K562 (cell line): ENCODE measurements around the gene OAT. TPM values are rescaled to one million over a fixed set of nuclear protein-coding genes. Genes with fewer than 3 reads are reported as not detected.

Experiments
- ATAC-seq: fragments of 200-7000 bp; cut with Tn5 transposase; 3 replicates; pipeline ENCODE4 v1.9.1; 2020; ENCODE audit warnings: moderate library complexity
- BruUV-seq: library from RNA; stranded (reverse); fragments of 400-500 nt; replicated peaks from 2 replicates; lab custom pipeline; 2021; lab: Mats Ljungman, UMichigan
- CTCF ChIA-PET: fragments of 300-600 bp; formaldehyde crosslinking; extraction: SDS; loops from one replicate; lab custom pipeline; 2021; ENCODE audit warnings: low intra/inter-chr PET ratio; lab: Yijun Ruan, JAX
- POLR2A ChIA-PET: fragments of 300-600, 350-650 bp; sonication (Branson Sonifier 250); formaldehyde crosslinking; extraction: SDS; loops from one replicate; lab custom pipeline; 2021; ENCODE audit warnings: antibody characterized with exemption, inconsistent platforms; lab: Yijun Ruan, JAX
- DNase-seq, 4 experiments: peaks; one replicate each; pipeline versions ENCODE4 v3.0.0 to v3.0.0-alpha.2; 2011 to 2018; ENCODE audit warnings: low spot score in 3 of 4, mixed read lengths in 3 of 4; ENCODE audit errors: extremely low read depth in 1 of 4
- FAIRE-seq: peaks from 2 replicates; lab custom pipeline; 2011; peaks lifted over from hg19 to GRCh38; lab: Jason Lieb, UNC
- H2AFZ ChIP-seq: 2 replicates; pipeline ENCODE4 v1.6.0; 2011; ENCODE audit warnings: low read depth, low read length, control low read depth, inconsistent platforms
- H3K27ac ChIP-seq: fragments of 200-600 bp; 3 replicates; pipeline ENCODE4 v1.8.0; 2011; ENCODE audit warnings: low read depth, mild to moderate bottlenecking, control low read depth, inconsistent platforms, low read length, moderate library complexity, mixed read lengths; ENCODE audit errors: extremely low read depth
- H3K27me3 ChIP-seq, 2 experiments: fragments of 300-600 bp in 1 of 2; 2 replicates in 1 of 2; 3 replicates in 1 of 2; pipeline versions ENCODE4 v1.6.0 to v1.8.0; 2011; ENCODE audit warnings: inconsistent platforms in 2 of 2, low read length in 2 of 2, mild to moderate bottlenecking in 1 of 2, mixed read lengths in 1 of 2, moderate library complexity in 1 of 2; ENCODE audit not compliant: control insufficient read depth in 2 of 2, insufficient read depth in 2 of 2
- H3K36me3 ChIP-seq: fragments of 300-600 bp; 3 replicates; pipeline ENCODE4 v1.8.0; 2011; ENCODE audit warnings: mild to moderate bottlenecking, low read length, inconsistent platforms; ENCODE audit not compliant: control insufficient read depth, insufficient read depth
- H3K4me1 ChIP-seq, 2 experiments: fragments of 200-600 bp in 1 of 2; replicated peaks in 1 of 2; 2 replicates in 1 of 2; 3 replicates in 1 of 2; pipeline versions ENCODE4 v1.5.1 to v1.8.0; 2011; ENCODE audit warnings: inconsistent platforms in 2 of 2, low read length in 2 of 2, mild to moderate bottlenecking in 1 of 2, mixed read lengths in 1 of 2, moderate library complexity in 1 of 2; ENCODE audit not compliant: control insufficient read depth in 2 of 2, insufficient read depth in 2 of 2
- H3K4me2 ChIP-seq: 2 replicates; pipeline ENCODE4 v1.6.1; 2011; ENCODE audit warnings: low read length, control low read depth, inconsistent platforms, mixed read lengths; ENCODE audit not compliant: insufficient read depth
- H3K4me3 ChIP-seq: fragments of 200-600 bp; sonication (generic), shearing (Covaris generic); 2 replicates; pipeline ENCODE4 v1.5.1; 2016; ENCODE audit warnings: control low read depth, inconsistent platforms
- H3K79me2 ChIP-seq: fragments of 200-600 bp; 3 replicates; pipeline ENCODE4 v1.8.0; 2011; ENCODE audit warnings: low read length, inconsistent platforms; ENCODE audit not compliant: control insufficient read depth, insufficient read depth
- H3K9ac ChIP-seq, 2 experiments: 2 replicates each; pipeline versions ENCODE4 v1.6.0 to v1.6.1; 2011; ENCODE audit warnings: low read depth in 2 of 2, low read length in 2 of 2, control low read depth in 1 of 2, inconsistent platforms in 1 of 2, mild to moderate bottlenecking in 1 of 2, mixed read lengths in 1 of 2; ENCODE audit not compliant: insufficient read depth in 1 of 2
- H3K9me1 ChIP-seq: one replicate; pipeline ENCODE4 v1.6.0; 2011; ENCODE audit warnings: inconsistent platforms, mild to moderate bottlenecking, low read length, moderate library complexity; ENCODE audit not compliant: control insufficient read depth, insufficient read depth
- H3K9me3 ChIP-seq: replicated peaks from 2 replicates; pipeline ENCODE4 v1.5.1; 2011; ENCODE audit warnings: low read depth, low read length, inconsistent platforms; ENCODE audit not compliant: control insufficient read depth, insufficient read depth
- H4K20me1 ChIP-seq: replicated peaks from 2 replicates; pipeline ENCODE4 v1.6.1; 2011; ENCODE audit warnings: low read length, inconsistent platforms, mixed read lengths; ENCODE audit not compliant: control insufficient read depth, insufficient read depth
- CHAMP1 ChIP-seq: fragments of 450-650 bp; IDR thresholded peaks from 2 replicates; pipeline ENCODE4 v1.6.1; 2016; ENCODE audit warnings: mild to moderate bottlenecking
- ETV5 ChIP-seq: sonication (generic); formaldehyde crosslinking; IDR thresholded peaks from 2 replicates; pipeline ENCODE4 v1.4.0; 2020; ENCODE audit warnings: low read depth, mild to moderate bottlenecking, missing genetic modification reagents
- HMG20B ChIP-seq: fragments of 250-450 bp; sonication (Bioruptor Pico); IDR thresholded peaks from 2 replicates; pipeline ENCODE4 v1.5.0; 2021; ENCODE audit warnings: mild to moderate bottlenecking
- KLF13 ChIP-seq: fragments of 450-650 bp; IDR thresholded peaks from 2 replicates; pipeline ENCODE4 v1.6.1; 2016; ENCODE audit warnings: missing genetic modification characterization, low read depth, mild to moderate bottlenecking, missing compliant biosample characterization, moderate library complexity, borderline replicate concordance
- KLF6 ChIP-seq: fragments of 250-450 bp; sonication (Bioruptor Pico); IDR thresholded peaks from 2 replicates; pipeline ENCODE4 v1.4.0; 2020; ENCODE audit warnings: mild to moderate bottlenecking, moderate library complexity, borderline replicate concordance
- MXI1 ChIP-seq: IDR thresholded peaks from 2 replicates; pipeline ENCODE4 v1.6.1; 2011; ENCODE audit warnings: low read depth, mild to moderate bottlenecking, improper control_type of control experiment, low read length
- NFRKB ChIP-seq: fragments of 450-650 bp; IDR thresholded peaks from 2 replicates; pipeline ENCODE4 v1.6.1; 2016; ENCODE audit warnings: low read depth
- POLR2H ChIP-seq: IDR thresholded peaks from 2 replicates; pipeline ENCODE4 v1.6.1; 2016; ENCODE audit warnings: missing genetic modification characterization, low read depth, mild to moderate bottlenecking, control low read depth, missing compliant biosample characterization, moderate library complexity
- RBM15 ChIP-seq: fragments of 200-400 bp; formaldehyde crosslinking; IDR thresholded peaks from 2 replicates; pipeline ENCODE4 v1.6.1; 2018; ENCODE audit warnings: mild to moderate bottlenecking, low read length, moderate library complexity; ENCODE audit not compliant: insufficient read depth
- TAF7 ChIP-seq: fragments of 450-650 bp; IDR thresholded peaks from 2 replicates; pipeline ENCODE4 v1.6.1; 2016; ENCODE audit warnings: missing genetic modification characterization, missing compliant biosample characterization
- TRIM25 ChIP-seq: fragments of 450-650 bp; IDR thresholded peaks from 2 replicates; pipeline ENCODE4 v1.7.0; 2016; ENCODE audit warnings: borderline replicate concordance
- U2AF1 ChIP-seq: fragments of 200-400 bp; formaldehyde crosslinking; optimal IDR thresholded peaks from 2 replicates; pipeline ENCODE3; 2017; ENCODE audit warnings: mild to moderate bottlenecking, low read depth, low read length, moderate library complexity
- ZBTB12 ChIP-seq: fragments of 250-450 bp; sonication (Bioruptor Pico); IDR thresholded peaks from 2 replicates; pipeline ENCODE4 v1.4.0; 2020
- ZNF282 ChIP-seq: sonication (generic); formaldehyde crosslinking; IDR thresholded peaks from 2 replicates; pipeline ENCODE4 v1.8.1; 2023; ENCODE audit warnings: missing genetic modification reagents
- ZNF436 ChIP-seq: fragments of 250-450, 450-650 bp; sonication (Bioruptor Pico); formaldehyde crosslinking; IDR thresholded peaks from 2 replicates; pipeline ENCODE4 v1.7.0; 2020; ENCODE audit warnings: mild to moderate bottlenecking
- ZNF511 ChIP-seq: sonication (generic); formaldehyde crosslinking; IDR thresholded peaks from 2 replicates; pipeline ENCODE4 v1.8.0; 2022; ENCODE audit warnings: mild to moderate bottlenecking, missing genetic modification reagents
- ZNF551 ChIP-seq: fragments of 250-450 bp; sonication (Bioruptor Pico); IDR thresholded peaks from 2 replicates; pipeline ENCODE4 v1.5.0; 2021; ENCODE audit warnings: mild to moderate bottlenecking, moderate library complexity
- WGBS: fragments of 100-300 bp; shearing (Covaris generic); methylation state at CpG from one replicate; pipeline ENCODE4 v1.1.6; 2016; ENCODE audit warnings: low coverage, mixed read lengths; ENCODE audit not compliant: insufficient coverage; ENCODE audit errors: missing lambda C conversion rate; 5-methylcytosine and 5-hydroxymethylcytosine counted together
- in situ Hi-C: fragments of 300-500 bp; cut with MboI; formaldehyde crosslinking; loops from 4 replicates; pipeline ENCODE4 v1.15.0; 2018; ENCODE audit warnings: inconsistent platforms, mixed read lengths
- intact Hi-C: fragments of 100-400 bp; cut with micrococcal nuclease; formaldehyde crosslinking; loops from 2 replicates; pipeline ENCODE4 v1.14.2; 2022
- polyA plus RNA-seq, 8 experiments: library from polyadenylated mRNA; depleted of rRNA in 4 of 8; stranded (reverse) in 5 of 8; unstranded in 3 of 8; fragments of >200 nt; fragmentation: Nextera tagmentation in 2 of 8; fragmentation: Illumina TruSeq in 1 of 8; extraction: Ambion mirVana in 2 of 8; extraction: Trizol in 1 of 8; gene quantifications; 2 replicates each; pipeline versions ENCODE4 v1.2.1 to v1.2.3, GENCODE V29; 2011 to 2014; ENCODE audit warnings: inconsistent platforms in 1 of 8, missing spikeins in 1 of 8
- total RNA-seq, 7 experiments: library from RNA; depleted of rRNA in 6 of 7; stranded (reverse); fragments of >200 nt in 6 of 7; fragmentation: Illumina TruSeq in 2 of 7; extraction: Trizol in 2 of 7; gene quantifications; 2 replicates each; pipeline versions ENCODE4 v1.2.1 to v1.2.3, GENCODE V29; 2011 to 2021; ENCODE audit warnings: low replicate concordance in 1 of 7

The OAT gene
- total and polyA plus RNA-seq, 9 of the 15 experiments (the other 6 are each of a cell fraction or from before 2014, with no cell fraction given): 100 to 312 (median 163) TPM

- no peak for TF ChIP-seq CHAMP1
- no peak for TF ChIP-seq ZNF282 (CRISPR knock-in tag)
Observed at GRCh38 chr10:124375691-124376090, 43.0 kb downstream of the OAT start (continued).

- Histone ChIP-seq H3K79me2 (no peaks in the 10 kb centered on the region), H3K27ac (no peak overlapping the region), H4K20me1 (no peaks in the 10 kb centered on the region; the same call in 1 of the 2 replicates), H2AFZ (no peak overlapping the region), H3K27me3 (peaks cover 3 to 78% of the 10 kb centered on the region in 2 experiments), H3K4me1 (no peaks in the 10 kb centered on the region), H3K9ac (no peak overlapping the region), H3K9me3 (no peaks in the 10 kb centered on the region), H3K4me2 (no peak overlapping the region), H3K4me3 (no peak overlapping the region), H3K9me1 (no peaks in the 10 kb centered on the region), H3K36me3 (no peaks in the 10 kb centered on the region)
- WGBS: 0% methylated on average over 3 of the region's 5 CpGs
- intact Hi-C loops (no loop called here), in situ Hi-C loops (loop anchor here (25.0 kb wide), 1 partner anchor 788 kb away; no protein-coding TSS in a partner anchor)
- FAIRE-seq: no peak
- no TSS peak for BruUV-seq
- POLR2A ChIA-PET: no interaction called here
- no peak for ATAC-seq
- CTCF ChIA-PET: no interaction called here
- DNase-seq: no peak
- no peak for TF ChIP-seq U2AF1
- no peak for TF ChIP-seq MXI1
- no peak for TF ChIP-seq RBM15
- no peak for TF ChIP-seq ZNF436
- TF ChIP-seq ZNF511 (CRISPR knock-in tag): no peak
- TF ChIP-seq KLF6: no peak
- no peak for TF ChIP-seq HMG20B (CRISPR knock-in tag)
- no peak for TF ChIP-seq KLF13 (tag)
- TF ChIP-seq TRIM25: no peak
- no peak for TF ChIP-seq ETV5 (CRISPR knock-in tag)
- no peak for TF ChIP-seq ZNF551 (CRISPR knock-in tag)
- TF ChIP-seq NFRKB: no peak
- TF ChIP-seq TAF7: no peak
- TF ChIP-seq ZBTB12 (CRISPR knock-in tag): no peak
- TF ChIP-seq POLR2H: no peak
Observed at GRCh38 chr10:124375353-124375614, 43.4 kb downstream of the OAT start.
